DLD1 (cell line): ENCODE data around the gene SCGB3A1.

Source experiments
- in situ Hi-C: cut with HindIII; loops from 2 replicates; pipeline ENCODE4 v1.10.0; 2017; ENCODE audit warnings: low sequenced_read_pairs

The SCGB3A1 gene

GRCh38 chr5:180591311-180591887 lies at the start of gene SCGB3A1:
TSS of gene SCGB3A1 (minus strand) at chr5:180591499. CDS start at chr5:180591462, 37 bp downstream.
- in situ Hi-C loops = no loop called here

- in situ Hi-C loops = loop anchor here (10.0 kb wide), 1 partner anchor 54 kb away; no protein-coding TSS in a partner anchor
These were observed 49.2 kb upstream of the SCGB3A1 start for GRCh38 chr5:180640611-180640860.

GRCh38 chr5:180639741-180640610 lies 48.7 kb upstream of the SCGB3A1 start:
- in situ Hi-C loops = loop anchor here (10.0 kb wide), 1 partner anchor 55 kb away; no protein-coding TSS in a partner anchor

- in situ Hi-C loops = no loop called here
These were observed 48.0 kb upstream of the SCGB3A1 start for GRCh38 chr5:180639287-180639686.

GRCh38 chr5:180637962-180638680 lies 46.8 kb upstream of the SCGB3A1 start:
- in situ Hi-C loops = no loop called here

- in situ Hi-C loops = no loop called here
These were observed 45.2 kb upstream of the SCGB3A1 start for GRCh38 chr5:180636403-180637075.

GRCh38 chr5:180636016-180636402 lies 44.7 kb upstream of the SCGB3A1 start:
- in situ Hi-C loops = no loop called here

- in situ Hi-C loops = no loop called here
These were observed 42.2 kb upstream of the SCGB3A1 start for GRCh38 chr5:180633283-180634177.

- in situ Hi-C loops = no loop called here
These were observed 41.5 kb upstream of the SCGB3A1 start for GRCh38 chr5:180632768-180633167.

GRCh38 chr5:180631549-180632383 lies 40.5 kb upstream of the SCGB3A1 start:
- in situ Hi-C loops = no loop called here

GRCh38 chr5:180630426-180630825 lies 39.1 kb upstream of the SCGB3A1 start:
- in situ Hi-C loops = no loop called here

GRCh38 chr5:180629831-180630382 lies 38.6 kb upstream of the SCGB3A1 start:
- in situ Hi-C loops = no loop called here

- in situ Hi-C loops = no loop called here
These were observed 37.8 kb upstream of the SCGB3A1 start for GRCh38 chr5:180628827-180629750.

GRCh38 chr5:180628211-180628610 lies 36.9 kb upstream of the SCGB3A1 start:
- in situ Hi-C loops = no loop called here

- in situ Hi-C loops = no loop called here
These were observed 36.3 kb upstream of the SCGB3A1 start for GRCh38 chr5:180627386-180628120.

GRCh38 chr5:180626661-180627385 lies 35.5 kb upstream of the SCGB3A1 start:
- in situ Hi-C loops = no loop called here
